HepG2 (cell line): ENCODE measurements around the gene ZNF747. TPM values are rescaled to one million over a fixed set of nuclear protein-coding genes. Genes with fewer than 3 reads are reported as not detected.

ENCODE experiments used
- ADNP ChIP-seq: sonication (generic); formaldehyde crosslinking; IDR thresholded peaks from 2 replicates; pipeline ENCODE4 v1.4.0; 2020; ENCODE audit warnings: missing genetic modification reagents
- ATF7 ChIP-seq, 2 experiments: fragments of 450-650 bp in 1 of 2; sonication (generic) in 1 of 2; formaldehyde crosslinking in 1 of 2; IDR thresholded peaks; 2 replicates each; pipeline versions ENCODE4 v1.4.0 to v1.6.1; 2016 to 2020; ENCODE audit warnings: antibody characterized with exemption in 1 of 2, mild to moderate bottlenecking in 1 of 2, missing genetic modification reagents in 1 of 2
- BCL6 ChIP-seq: IDR thresholded peaks from 2 replicates; pipeline ENCODE4 v1.6.1; 2016; ENCODE audit warnings: missing genetic modification reagents, missing compliant biosample characterization
- KMT2B ChIP-seq: IDR thresholded peaks from 2 replicates; pipeline ENCODE4 v1.6.1; 2016; ENCODE audit warnings: missing genetic modification reagents, missing compliant biosample characterization
- MAFG ChIP-seq: sonication (generic); formaldehyde crosslinking; IDR thresholded peaks from 2 replicates; pipeline ENCODE4 v1.5.1; 2020; ENCODE audit warnings: mild to moderate bottlenecking, missing genetic modification reagents
- MED1 ChIP-seq: sonication (generic); formaldehyde crosslinking; IDR thresholded peaks from 2 replicates; pipeline ENCODE4 v1.4.0; 2020; ENCODE audit warnings: missing genetic modification reagents
- PCBP1 ChIP-seq: fragments of 200-400 bp; formaldehyde crosslinking; IDR thresholded peaks from 2 replicates; pipeline ENCODE4 v1.6.1; 2017; ENCODE audit warnings: mild to moderate bottlenecking, low read depth, low read length, borderline replicate concordance
- PRDM15 ChIP-seq: sonication (generic); formaldehyde crosslinking; IDR thresholded peaks from 2 replicates; pipeline ENCODE4 v1.4.0; 2020; ENCODE audit warnings: missing genetic modification reagents
- REL ChIP-seq: sonication (generic); formaldehyde crosslinking; conservative IDR thresholded peaks from 2 replicates; pipeline ENCODE4 v1.8.0; 2022; ENCODE audit warnings: mild to moderate bottlenecking, missing genetic modification reagents, moderate library complexity
- RNF219 ChIP-seq: sonication (generic); formaldehyde crosslinking; IDR thresholded peaks from 2 replicates; pipeline ENCODE4 v1.5.0; 2020; ENCODE audit warnings: mild to moderate bottlenecking, missing genetic modification reagents
- ZBTB10 ChIP-seq: sonication (generic); formaldehyde crosslinking; IDR thresholded peaks from 2 replicates; pipeline ENCODE4 v1.4.0; 2020; ENCODE audit warnings: missing genetic modification reagents, borderline replicate concordance
- ZBTB14 ChIP-seq: sonication (generic); formaldehyde crosslinking; IDR thresholded peaks from 2 replicates; pipeline ENCODE4 v1.4.0; 2020; ENCODE audit warnings: missing genetic modification reagents
- ZBTB8A ChIP-seq: sonication (generic); formaldehyde crosslinking; IDR thresholded peaks from 2 replicates; pipeline ENCODE4 v1.4.0; 2020; ENCODE audit warnings: mild to moderate bottlenecking, low read depth, missing genetic modification reagents, borderline replicate concordance
- ZFP1 ChIP-seq: IDR thresholded peaks from 2 replicates; pipeline ENCODE4 v1.6.1; 2016
- ZNF101 ChIP-seq: sonication (generic); formaldehyde crosslinking; IDR thresholded peaks from 2 replicates; pipeline ENCODE4 v1.4.0; 2020; ENCODE audit warnings: mild to moderate bottlenecking, low read depth, missing genetic modification reagents, borderline replicate concordance
- ZNF232 ChIP-seq: sonication (generic); formaldehyde crosslinking; IDR thresholded peaks from 2 replicates; pipeline ENCODE4 v1.4.0; 2020; ENCODE audit warnings: missing genetic modification reagents, borderline replicate concordance
- ZNF383 ChIP-seq: sonication (generic); formaldehyde crosslinking; IDR thresholded peaks from 2 replicates; pipeline ENCODE4 v1.4.0; 2020; ENCODE audit warnings: missing genetic modification reagents, mild to moderate bottlenecking, borderline replicate concordance
- ZNF558 ChIP-seq: sonication (generic); formaldehyde crosslinking; IDR thresholded peaks from 2 replicates; pipeline ENCODE4 v1.9.0; 2022; ENCODE audit warnings: mild to moderate bottlenecking, missing genetic modification reagents, borderline replicate concordance
- ZNF614 ChIP-seq: IDR thresholded peaks from 2 replicates; pipeline ENCODE4 v1.6.1; 2018; ENCODE audit warnings: missing biosample characterization, missing genetic modification reagents, inconsistent platforms, borderline replicate concordance
- ZNF766 ChIP-seq: sonication (generic); formaldehyde crosslinking; IDR thresholded peaks from 2 replicates; pipeline ENCODE4 v1.5.0; 2020; ENCODE audit warnings: missing genetic modification reagents, borderline replicate concordance
- ZNF777 ChIP-seq: sonication (generic); formaldehyde crosslinking; IDR thresholded peaks from 2 replicates; pipeline ENCODE4 v1.4.0; 2020; ENCODE audit warnings: missing genetic modification reagents
- polyA plus RNA-seq, 8 experiments: library from polyadenylated mRNA; depleted of rRNA in 3 of 8; stranded (reverse) in 7 of 8; unstranded in 1 of 8; fragments of >200 nt; fragmentation: Illumina TruSeq in 4 of 8; extraction: Trizol in 4 of 8; gene quantifications; 2 replicates each; pipeline versions ENCODE4 v1.2.1 to v1.2.3, GENCODE V29; 2011 to 2016; ENCODE audit warnings: low read depth in 4 of 8, missing spikeins in 1 of 8, mixed read lengths in 1 of 8; ENCODE audit not compliant: insufficient read depth in 1 of 8
- total RNA-seq, 5 experiments: library from RNA; depleted of rRNA; stranded (reverse); fragments of >200 nt; fragmentation: Illumina TruSeq; extraction: Trizol; gene quantifications; 2 replicates each; pipeline ENCODE4 v1.2.3, GENCODE V29; 2016; ENCODE audit warnings: low read depth in 1 of 5

The ZNF747 gene
- total and polyA plus RNA-seq, 2 of the 13 experiments (the other 11 are each of a cell fraction or from before 2014, with no cell fraction given) = 7.2 to 10.2 TPM

GRCh38 chr16:30535777-30536190, 1.1 kb upstream of the ZNF747 start (continued):
- no peak; the same call in 1 of the 2 replicates for TF ChIP-seq ZNF777 (CRISPR knock-in tag)
- peak; percentile 46; the same call in 1 of the 2 replicates for TF ChIP-seq ZNF766 (CRISPR knock-in tag)
- TF ChIP-seq MED1 (CRISPR knock-in tag) = peak; percentile 67
- TF ChIP-seq ZFP1 (CRISPR knock-in tag) = no peak; the same call in 1 of the 2 replicates
- TF ChIP-seq PCBP1 = no peak
- TF ChIP-seq ZNF101 = no peak; the same call in 1 of the 2 replicates
- no peak for TF ChIP-seq ZNF383 (CRISPR knock-in tag)
- no peak for TF ChIP-seq ZBTB14 (CRISPR knock-in tag)
- TF ChIP-seq RNF219 = no peak
- TF ChIP-seq REL = no peak
- TF ChIP-seq ADNP (CRISPR knock-in tag) = no peak
- TF ChIP-seq KMT2B = 0 out of 2 replicates have a peak, but pooled peaks have one; percentile 33
- TF ChIP-seq BCL6 (CRISPR knock-in tag) = no peak
- TF ChIP-seq MAFG = no peak
- TF ChIP-seq PRDM15 = no peak
- no peak for TF ChIP-seq ZNF558 (CRISPR knock-in tag)
- TF ChIP-seq ZNF614 (CRISPR knock-in tag) = peak; percentile 45; the same call in 1 of the 2 replicates
- no peak for TF ChIP-seq ATF7 (IDR thresholded peaks at IDR 0.05)
- TF ChIP-seq ATF7 (CRISPR knock-in tag; IDR thresholded peaks at IDR 0.05) = no peak
- no peak for TF ChIP-seq ZBTB8A (CRISPR knock-in tag)
- peak; percentile 78; the same call in 1 of the 2 replicates for TF ChIP-seq ZNF232 (CRISPR knock-in tag)
- no peak for TF ChIP-seq ZBTB10 (CRISPR knock-in tag)
